Lung (tissue), 16 donors: ENCODE measurements around the gene TFAP2A. TPM values are rescaled to one million over a fixed set of nuclear protein-coding genes. Genes with fewer than 3 reads are reported as not detected.
A peak's percentile ranks its signal among the peaks of the same experiment; 100 is the strongest.

ENCODE experiments used
- ATAC-seq: fragments of 200-7000 bp; cut with Tn5 transposase; one replicate; pipeline ENCODE4 v1.9.1; 2020; ENCODE audit warnings: moderate number of reproducible peaks; ENCODE audit not compliant: insufficient read depth, low FRiP score
- DNase-seq, 3 donors: peaks; one replicate each; pipeline ENCODE4 v3.0.0-alpha.2; 2013 to 2017
- H3K27ac ChIP-seq, 2 donors: one replicate each; pipeline ENCODE4 v1.5.1; 2013; ENCODE audit warnings: mild to moderate bottlenecking in 2 of 2, moderate library complexity in 2 of 2, control low read depth in 1 of 2, inconsistent platforms in 1 of 2, low read depth in 1 of 2, low read length in 1 of 2
- H3K27me3 ChIP-seq, 3 donors: one replicate each; pipeline ENCODE4 v1.5.1; 2013; ENCODE audit warnings: low read length in 2 of 3; ENCODE audit not compliant: control insufficient read depth in 3 of 3, insufficient read depth in 3 of 3
- H3K36me3 ChIP-seq, 4 donors: one replicate each; pipeline ENCODE4 v1.5.1; 2013; ENCODE audit warnings: low read length in 4 of 4, mild to moderate bottlenecking in 1 of 4, moderate library complexity in 1 of 4; ENCODE audit not compliant: control insufficient read depth in 4 of 4, insufficient read depth in 4 of 4
- H3K4me1 ChIP-seq, 5 donors: one replicate each; pipeline ENCODE4 v1.5.1; 2013; ENCODE audit warnings: low read length in 5 of 5, mild to moderate bottlenecking in 2 of 5, moderate library complexity in 1 of 5; ENCODE audit not compliant: control insufficient read depth in 5 of 5, insufficient read depth in 5 of 5
- H3K4me3 ChIP-seq: one replicate; pipeline ENCODE4 v1.5.1; 2013; ENCODE audit warnings: mild to moderate bottlenecking, control low read depth, moderate library complexity
- H3K9ac ChIP-seq, 2 donors: one replicate each; pipeline ENCODE4 v1.5.1; 2013; ENCODE audit warnings: low read length in 2 of 2, control low read depth in 1 of 2; ENCODE audit not compliant: insufficient read depth in 1 of 2
- H3K9me3 ChIP-seq, 4 donors: one replicate each; pipeline ENCODE4 v1.5.1; 2013; ENCODE audit warnings: low read length in 3 of 4, mild to moderate bottlenecking in 1 of 4, moderate library complexity in 1 of 4; ENCODE audit not compliant: control insufficient read depth in 4 of 4, insufficient read depth in 3 of 4
- CTCF ChIP-seq: IDR thresholded peaks from 2 replicates; pipeline ENCODE4 v1.5.1; 2012; ENCODE audit warnings: mild to moderate bottlenecking; ENCODE audit errors: control extremely low read depth, extremely low read depth
- whole genome bisulfite sequencing, 2 donors: extraction: QIAGEN DNeasy Blood & Tissue Kit; methylation state at CpG; one replicate each; pipeline ENCODE4 v1.1.7; 2013; 5-methylcytosine and 5-hydroxymethylcytosine counted together
- long read RNA-seq, 5 donors: transcript quantifications; one replicate each; lab custom pipeline, GENCODE V29; 2026
- polyA plus RNA-seq, 2 donors: library from polyadenylated mRNA; stranded (reverse); fragments of 200-250 nt; gene quantifications; one replicate each; pipeline ENCODE4 v1.2.1, GENCODE V29; 2013
- total RNA-seq, 2 donors: library from RNA; depleted of rRNA in 1 of 2; stranded (reverse); fragments of >200 nt in 1 of 2; gene quantifications; one replicate each; pipeline ENCODE4 v1.2.1, GENCODE V29; 2014 to 2021
- donor health status: control.
- donor health status: control.
- donor health status: Bipolar disorder and iron deficiency.
- donor health status: healthy.
- donor health status: DM: yes; HTN: yes; CAD: no.

The TFAP2A gene
- total RNA-seq, result 1 to 10 TPM in 1 of 2 donors, under 1 TPM in 1; 0.14 to 2.7 TPM
- polyA plus RNA-seq, result under 1 TPM; 0.55 to 0.73 TPM
- long read RNA-seq, donor 1, result 0 reads
- long read RNA-seq, donor 2, result 0 reads
- long read RNA-seq, donor 3, result 0 reads
- long read RNA-seq, donor 4, result 0 reads
- long read RNA-seq, donor 5, result 0 reads

GRCh38 chr6:10414756-10415616, at the start of gene TFAP2A:
Gene TFAP2A (minus strand): TSS chr6:10415074. CDS start chr6:10414991, 83 bp downstream.
- TF ChIP-seq CTCF, result no peak
- H3K36me3 ChIP-seq, result no peaks in the 10 kb centered on the region
- H3K27ac ChIP-seq, result no peak within 1 kb of the TSS
- peaks cover 0 to 31% (median 0%) of the 10 kb centered on the region in 4 donors for H3K9me3 ChIP-seq
- no peak within 1 kb of the TSS for H3K9ac ChIP-seq
- DNase-seq (peak; percentile 16 to 50 (median 37)), ATAC-seq (no peak)
- no peak within 1 kb of the TSS for H3K4me3 ChIP-seq
- 6 to 7% methylated on average over 56 to 58 of the region's 58 CpGs for WGBS, 2 donors
- H3K4me1 ChIP-seq, result peaks cover 3 to 45% (median 20%) of the 10 kb centered on the region in 5 donors
- H3K27me3 ChIP-seq, result peaks cover 8 to 92% (median 80%) of the 10 kb centered on the region in 3 donors

- H3K9ac ChIP-seq, result no peak overlapping the region
- H3K9me3 ChIP-seq, result no peaks in the 10 kb centered on the region
- H3K27ac ChIP-seq, result no peak overlapping the region
- TF ChIP-seq CTCF, result no peak
- H3K27me3 ChIP-seq, result peaks cover 0 to 9% (median 0%) of the 10 kb centered on the region in 3 donors
- H3K4me3 ChIP-seq, result no peak overlapping the region
- WGBS, 2 donors, result 60 to 72% methylated on average over 16 of the region's 16 CpGs
- peak; percentile 6 for ATAC-seq
- H3K36me3 ChIP-seq, result no peaks in the 10 kb centered on the region
- H3K4me1 ChIP-seq, result peaks cover 0 to 1% (median 0%) of the 10 kb centered on the region in 5 donors
- DNase-seq, result no peak
Measured at GRCh38 chr6:10463491-10464481, 48.9 kb upstream of the TFAP2A start.

GRCh38 chr6:10463040-10463439, 48.2 kb upstream of the TFAP2A start:
- H3K4me1 ChIP-seq, result peaks cover 0 to 1% (median 0%) of the 10 kb centered on the region in 5 donors
- H3K27ac ChIP-seq, result no peak overlapping the region
- DNase-seq (no peak), ATAC-seq (no peak)
- no peak overlapping the region for H3K9ac ChIP-seq
- peaks cover 0 to 9% (median 0%) of the 10 kb centered on the region in 3 donors for H3K27me3 ChIP-seq
- H3K9me3 ChIP-seq, result no peaks in the 10 kb centered on the region
- WGBS, 2 donors, result 84 to 98% methylated on average over 12 of the region's 12 CpGs
- TF ChIP-seq CTCF, result no peak
- H3K4me3 ChIP-seq, result no peak overlapping the region
- no peaks in the 10 kb centered on the region for H3K36me3 ChIP-seq
